Lower leg skin (tissue), 3 donors: ENCODE results near the gene JMY.

Experiments
- CTCF ChIP-seq, 3 donors: fragments of 450-650 bp; IDR thresholded peaks; one replicate each; pipeline ENCODE4 v1.5.1; 2016; ENCODE audit warnings: antibody characterized with exemption in 3 of 3, mild to moderate bottlenecking in 3 of 3, moderate library complexity in 2 of 3
- POLR2A ChIP-seq, 2 donors: fragments of 450-650 bp; IDR thresholded peaks; one replicate each; pipeline ENCODE4 v1.6.1; 2016 to 2017; ENCODE audit warnings: antibody characterized with exemption in 2 of 2, mild to moderate bottlenecking in 1 of 2, moderate library complexity in 1 of 2

DNA sequence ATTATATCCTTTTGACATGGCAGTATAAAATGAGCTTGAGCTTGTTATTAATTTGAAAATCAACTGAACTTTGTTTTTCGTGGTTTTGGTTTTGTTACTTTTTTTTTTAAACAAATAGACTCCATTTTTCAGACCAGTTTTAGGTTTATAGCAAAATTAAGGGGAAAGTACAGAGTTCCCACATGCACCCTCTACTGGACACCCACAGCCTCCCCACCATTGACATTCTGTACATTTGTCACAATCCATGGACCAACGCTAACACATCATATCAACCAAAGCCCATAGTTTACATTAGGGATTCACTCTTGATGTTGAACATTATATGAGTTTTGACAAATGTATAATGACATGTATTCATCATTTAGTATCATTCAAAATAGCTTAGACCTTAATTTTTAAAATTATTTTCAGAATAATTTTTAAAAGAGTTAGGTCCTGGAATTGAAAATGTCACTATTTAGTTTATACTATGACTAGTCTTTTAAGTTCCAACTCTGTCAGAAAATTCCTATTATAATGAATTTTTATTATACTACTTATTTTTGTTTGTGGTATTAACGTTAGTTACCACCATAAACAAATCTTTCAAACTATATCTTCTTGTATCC lies 35.3 kb upstream of the JMY start:
- TF ChIP-seq POLR2A (IDR thresholded peaks at IDR 0.05) = no peak
- TF ChIP-seq CTCF (IDR thresholded peaks at IDR 0.05) = no peak
